Fibroblast of mammary gland (primary cell): Measurements from ENCODE around the gene SYT8.

Source experiments
- DNase-seq: peaks from one replicate; pipeline ENCODE4 v3.0.0-alpha.2; 2010; ENCODE audit warnings: low read depth
- H3K4me3 ChIP-seq: 2 replicates; pipeline ENCODE4 v1.5.1; 2011; ENCODE audit warnings: low read depth, mild to moderate bottlenecking, low read length, moderate library complexity; ENCODE audit not compliant: control insufficient read depth
- CTCF ChIP-seq: conservative IDR thresholded peaks from 2 replicates; pipeline ENCODE4 v1.5.1; 2011; ENCODE audit warnings: low read depth, low read length, inconsistent platforms; ENCODE audit not compliant: control insufficient read depth, insufficient read depth

The SYT8 gene

DNA sequence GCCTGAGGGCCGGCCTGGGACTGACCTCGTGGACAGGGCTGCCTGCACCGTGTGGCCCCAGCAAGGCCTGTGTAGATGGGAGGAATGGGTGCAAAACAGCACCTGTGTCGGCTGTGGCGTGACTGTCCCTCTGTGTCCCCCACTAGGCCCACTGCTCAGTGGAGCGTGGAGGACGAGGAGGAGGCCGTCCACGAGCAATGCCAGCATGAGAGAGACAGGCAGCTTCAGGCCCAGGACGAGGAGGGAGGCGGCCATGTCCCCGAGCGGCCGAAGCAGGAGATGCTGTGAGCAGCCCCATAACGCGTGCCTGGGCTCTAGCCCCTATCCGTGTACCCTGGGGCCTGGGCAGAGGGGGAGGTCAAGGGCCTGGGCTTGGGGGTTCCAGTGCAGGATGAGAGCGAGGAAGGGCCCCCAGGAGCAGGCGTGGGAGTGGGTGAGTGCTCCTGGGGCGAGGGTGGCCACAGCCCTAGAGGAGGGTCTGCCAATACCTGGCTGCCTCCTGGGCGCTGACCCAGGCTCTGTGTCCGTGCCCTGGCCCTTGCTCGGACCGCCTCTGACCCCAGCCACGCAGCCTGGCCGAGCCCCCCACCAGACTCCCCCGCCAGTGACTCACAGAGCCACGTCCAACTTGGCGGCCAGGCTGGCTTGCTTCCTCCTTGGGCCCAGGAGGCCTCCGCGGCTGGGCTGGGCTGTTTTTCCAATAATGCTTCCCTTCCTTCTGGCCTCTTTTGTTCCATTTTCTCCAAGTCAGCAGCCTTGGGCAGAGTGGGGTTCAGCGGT is 45.3 kb downstream of the SYT8 start:
- DNase-seq: peak; percentile 72

DNA sequence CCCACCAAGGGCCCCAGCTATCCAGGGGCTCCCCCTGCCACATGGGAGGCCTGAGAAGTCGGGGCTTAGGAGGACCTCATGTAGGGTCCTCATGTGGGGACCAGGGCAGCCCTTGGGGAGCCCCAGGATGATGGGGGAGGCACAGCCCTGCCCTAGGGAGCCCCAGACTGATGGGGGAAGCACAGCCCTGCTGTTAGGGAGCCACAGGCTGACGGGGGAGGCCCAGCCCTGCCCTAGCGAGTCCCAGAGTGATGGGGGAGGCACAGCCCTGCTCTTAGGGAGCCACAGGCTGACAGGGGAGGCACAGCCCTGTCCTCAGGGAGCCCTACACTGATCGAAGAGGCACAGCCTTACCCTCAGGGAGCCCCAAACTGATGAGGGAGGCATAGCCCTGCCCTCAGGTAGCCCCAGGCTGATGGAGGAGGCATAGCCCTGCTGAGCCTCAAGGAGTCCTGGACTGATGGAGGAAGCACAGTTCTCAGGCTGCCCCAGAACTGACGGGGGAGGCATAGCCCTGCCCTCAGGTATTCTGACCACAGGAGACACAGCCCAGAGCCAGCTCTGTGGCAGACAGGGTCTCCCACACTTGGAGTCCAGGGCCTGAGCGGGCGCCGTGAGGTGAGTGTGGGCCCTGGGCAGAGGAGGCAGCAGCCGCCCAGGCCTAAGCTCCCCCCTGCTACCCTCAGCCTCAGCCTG is 46.1 kb downstream of the SYT8 start:
- no peak overlapping the region for H3K4me3 ChIP-seq
- TF ChIP-seq CTCF: no peak

More for the DNA sequence above, 45.3 kb downstream of the SYT8 start:
- no peak overlapping the region for H3K4me3 ChIP-seq
- no peak for TF ChIP-seq CTCF

DNA sequence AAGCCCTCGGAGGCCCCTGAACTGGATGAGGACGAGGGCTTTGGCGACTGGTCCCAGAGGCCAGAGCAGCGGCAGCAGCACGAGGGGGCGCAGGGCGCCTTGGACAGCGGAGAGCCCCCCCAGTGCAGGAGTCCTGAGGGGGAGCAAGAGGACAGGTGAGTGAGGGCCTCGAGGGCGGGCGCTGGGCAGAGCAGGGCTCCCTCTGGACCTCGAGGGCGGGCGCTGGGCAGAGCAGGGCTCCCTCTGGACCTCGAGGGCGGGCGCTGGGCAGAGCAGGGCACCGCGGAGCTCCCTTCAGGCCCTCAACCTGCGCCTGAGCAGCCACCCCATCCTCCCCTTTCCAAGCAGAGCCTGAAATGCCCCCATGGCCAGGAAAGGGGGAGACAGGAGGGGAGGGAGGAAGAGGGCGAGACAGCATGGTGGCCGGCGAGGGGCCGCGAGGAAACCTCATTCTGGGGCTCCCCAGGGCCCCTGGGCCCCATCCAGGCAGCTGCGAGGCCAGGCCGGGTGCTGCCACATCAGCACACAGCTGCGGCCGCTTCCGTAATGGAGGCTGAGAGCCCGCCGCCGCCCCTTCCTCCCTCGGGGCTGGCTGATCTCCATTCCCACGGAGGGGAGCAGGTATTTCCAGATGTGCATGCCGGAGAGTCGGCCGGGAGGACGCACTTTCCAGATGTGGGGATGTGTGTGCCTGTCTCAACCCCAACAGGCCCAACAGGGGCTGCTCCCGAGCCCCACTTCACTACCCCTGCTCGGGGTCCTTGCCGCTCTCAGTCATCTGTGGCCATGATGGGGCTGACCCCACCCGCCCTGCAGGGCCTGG is 46.9 kb downstream of the SYT8 start:
- TF ChIP-seq CTCF: no peak
- no peak overlapping the region for H3K4me3 ChIP-seq
- peak; percentile 35 for DNase-seq

More for the DNA sequence above, 46.1 kb downstream of the SYT8 start:
- DNase-seq: no peak

GRCh38 chr11:1882265-1883238 is 47.8 kb downstream of the SYT8 start:
- peak; percentile 66 for DNase-seq
- TF ChIP-seq CTCF: peak; percentile 72
- no peak overlapping the region for H3K4me3 ChIP-seq

- DNase-seq: no peak
- TF ChIP-seq CTCF: no peak
- no peak overlapping the region for H3K4me3 ChIP-seq
Observed at GRCh38 chr11:1883346-1884302, 48.8 kb downstream of the SYT8 start.
